ENCODE measurements around the gene STK33.

STK33 gene

DNA sequence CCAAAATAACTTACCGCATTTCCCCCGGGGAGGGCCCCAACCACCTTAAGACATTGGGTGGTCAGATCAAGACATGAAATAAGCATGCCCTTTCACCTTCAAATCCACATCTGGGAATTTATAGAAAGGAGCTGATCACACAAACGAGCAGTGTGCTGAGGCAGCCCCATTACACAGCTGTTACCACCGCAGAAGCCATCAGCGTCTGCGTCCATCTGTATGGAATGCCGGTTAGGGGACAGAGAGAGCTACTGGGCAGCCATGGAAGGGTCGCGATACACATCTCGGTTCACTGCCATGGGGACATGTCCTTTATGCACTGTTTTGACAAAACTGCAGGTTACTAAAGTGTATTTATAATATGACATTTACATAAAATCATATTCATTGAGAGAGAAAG is 225.3 kb downstream of the STK33 start:
- DNase-seq (ENCODE audit: low read depth in 2 of 2) = no peak
- no peak overlapping the region for H3K4me3 ChIP-seq (replicated peaks in 1 of 2; ENCODE audit: low read depth in 2 of 2, low read length in 2 of 2)
- TF ChIP-seq, protein P1, sequence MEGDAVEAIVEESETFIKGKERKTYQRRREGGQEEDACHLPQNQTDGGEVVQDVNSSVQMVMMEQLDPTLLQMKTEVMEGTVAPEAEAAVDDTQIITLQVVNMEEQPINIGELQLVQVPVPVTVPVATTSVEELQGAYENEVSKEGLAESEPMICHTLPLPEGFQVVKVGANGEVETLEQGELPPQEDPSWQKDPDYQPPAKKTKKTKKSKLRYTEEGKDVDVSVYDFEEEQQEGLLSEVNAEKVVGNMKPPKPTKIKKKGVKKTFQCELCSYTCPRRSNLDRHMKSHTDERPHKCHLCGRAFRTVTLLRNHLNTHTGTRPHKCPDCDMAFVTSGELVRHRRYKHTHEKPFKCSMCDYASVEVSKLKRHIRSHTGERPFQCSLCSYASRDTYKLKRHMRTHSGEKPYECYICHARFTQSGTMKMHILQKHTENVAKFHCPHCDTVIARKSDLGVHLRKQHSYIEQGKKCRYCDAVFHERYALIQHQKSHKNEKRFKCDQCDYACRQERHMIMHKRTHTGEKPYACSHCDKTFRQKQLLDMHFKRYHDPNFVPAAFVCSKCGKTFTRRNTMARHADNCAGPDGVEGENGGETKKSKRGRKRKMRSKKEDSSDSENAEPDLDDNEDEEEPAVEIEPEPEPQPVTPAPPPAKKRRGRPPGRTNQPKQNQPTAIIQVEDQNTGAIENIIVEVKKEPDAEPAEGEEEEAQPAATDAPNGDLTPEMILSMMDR (IDR thresholded peaks at IDR 0.05; ENCODE audit: low read depth, low read length) = no peak

DNA sequence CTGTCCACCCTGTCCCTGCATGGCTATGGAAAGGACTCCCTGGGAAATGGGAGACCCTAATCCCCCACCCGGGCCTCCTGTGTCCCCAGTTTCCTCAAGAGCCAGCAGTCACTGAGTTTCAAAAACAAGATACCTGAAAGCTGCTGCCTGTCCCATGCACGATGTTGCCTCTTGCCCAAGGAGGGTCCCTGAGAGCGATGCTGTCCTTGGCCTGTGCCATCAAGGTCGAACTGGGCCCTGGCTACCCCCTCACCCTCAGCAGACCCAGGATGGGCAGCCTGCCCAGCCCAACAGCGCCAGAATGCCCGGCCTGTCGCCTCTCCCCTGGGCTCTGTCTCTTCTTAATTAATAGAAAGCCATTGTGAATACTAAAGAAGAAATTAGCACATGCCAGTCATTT is 225.8 kb downstream of the STK33 start:
- no peak for DNase-seq (ENCODE audit: low read depth in 2 of 2)
- TF ChIP-seq, protein P1 (IDR thresholded peaks at IDR 0.05; ENCODE audit: low read depth, low read length) = no peak
- no peak overlapping the region for H3K4me3 ChIP-seq (replicated peaks in 1 of 2; ENCODE audit: low read depth in 2 of 2, low read length in 2 of 2)

DNA sequence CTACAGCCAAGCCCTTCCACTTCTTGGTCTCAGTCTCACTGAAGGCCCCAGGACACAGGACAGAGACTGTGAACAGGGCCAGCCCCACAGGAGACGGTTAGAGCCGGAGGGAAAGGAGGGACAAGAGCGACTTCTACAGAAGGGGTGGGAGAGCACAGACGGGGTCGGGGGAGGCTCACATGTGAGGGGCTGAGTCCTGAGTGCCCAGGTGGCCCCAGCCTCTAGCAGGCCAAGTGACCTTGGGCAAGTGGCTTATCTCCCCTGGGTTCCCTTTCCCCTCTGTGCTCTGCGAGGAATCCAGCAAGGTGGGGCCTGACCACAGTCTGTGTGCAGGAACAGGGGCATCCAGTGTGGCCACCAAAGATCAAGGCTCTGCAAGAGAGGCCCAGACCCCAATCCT is 227.7 kb downstream of the STK33 start:
- H3K4me3 ChIP-seq (replicated peaks in 1 of 2; ENCODE audit: low read depth in 2 of 2, low read length in 2 of 2) = no peak overlapping the region
- DNase-seq (ENCODE audit: low read depth in 2 of 2) = no peak
- TF ChIP-seq, protein P1 (IDR thresholded peaks at IDR 0.05; ENCODE audit: low read depth, low read length) = no peak

DNA sequence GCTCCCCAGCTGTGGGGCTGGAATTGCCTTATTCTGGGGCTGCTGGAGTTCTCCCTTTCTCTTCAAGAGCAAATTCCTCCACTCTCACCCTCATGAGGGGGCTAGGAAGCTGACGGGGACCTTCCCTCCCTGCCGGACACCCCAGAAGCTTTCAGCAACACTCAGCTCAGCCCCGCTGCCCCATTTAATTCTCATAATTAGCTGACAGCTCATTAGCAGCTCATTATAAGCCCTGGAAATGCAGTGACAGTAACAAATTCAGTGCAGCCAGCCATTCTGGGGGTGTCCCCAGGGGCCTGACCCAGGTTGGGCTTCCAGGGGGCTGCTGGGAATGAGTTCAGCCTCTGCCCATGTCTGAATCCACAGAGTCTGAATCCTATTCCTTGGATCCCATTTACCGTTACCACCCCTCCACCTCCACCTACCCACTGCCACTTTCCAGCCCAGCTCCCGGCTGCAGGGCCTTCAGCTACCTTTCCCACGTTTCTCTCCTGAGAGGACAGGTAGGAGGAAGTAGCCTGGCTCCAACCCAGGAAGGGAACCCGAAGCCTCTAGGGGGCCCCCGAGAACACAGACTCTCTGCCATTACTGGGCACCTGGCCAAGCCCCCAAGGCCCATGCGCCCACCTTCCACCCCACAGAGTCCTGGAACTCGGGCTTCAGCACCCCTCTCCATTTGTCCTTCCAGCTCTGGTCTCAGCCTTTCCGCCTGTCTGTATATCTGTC is 228.6 kb downstream of the STK33 start:
- DNase-seq (ENCODE audit: low read depth in 2 of 2) = no peak
- H3K4me3 ChIP-seq (replicated peaks in 1 of 2; ENCODE audit: low read depth in 2 of 2, low read length in 2 of 2) = no peak overlapping the region
- TF ChIP-seq, protein P1 (IDR thresholded peaks at IDR 0.05; ENCODE audit: low read depth, low read length) = no peak

DNA sequence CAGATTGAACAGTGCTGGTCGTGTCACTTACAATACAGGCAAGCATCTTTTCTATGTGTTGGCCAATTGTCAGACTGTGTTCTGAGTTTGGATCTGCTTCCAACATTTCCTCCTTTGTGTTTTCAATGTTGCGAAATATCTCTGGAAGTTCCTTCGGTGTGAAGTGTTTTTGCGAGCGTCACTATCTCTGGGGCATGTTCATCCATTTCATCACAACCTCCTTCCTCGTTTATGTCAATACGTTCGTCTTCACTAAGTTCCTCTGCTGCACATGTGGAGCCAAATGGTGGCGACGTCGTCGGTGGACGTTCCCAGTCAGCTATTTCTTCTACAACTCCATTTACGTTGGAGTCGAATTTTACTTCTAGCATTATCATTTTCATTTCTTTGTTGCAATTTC is 230.1 kb downstream of the STK33 start:
- TF ChIP-seq, protein P1 (IDR thresholded peaks at IDR 0.05; ENCODE audit: low read depth, low read length) = no peak
- no peak overlapping the region for H3K4me3 ChIP-seq (replicated peaks in 1 of 2; ENCODE audit: low read depth in 2 of 2, low read length in 2 of 2)
- DNase-seq (ENCODE audit: low read depth in 2 of 2) = peak; percentile 13 to 21

DNA sequence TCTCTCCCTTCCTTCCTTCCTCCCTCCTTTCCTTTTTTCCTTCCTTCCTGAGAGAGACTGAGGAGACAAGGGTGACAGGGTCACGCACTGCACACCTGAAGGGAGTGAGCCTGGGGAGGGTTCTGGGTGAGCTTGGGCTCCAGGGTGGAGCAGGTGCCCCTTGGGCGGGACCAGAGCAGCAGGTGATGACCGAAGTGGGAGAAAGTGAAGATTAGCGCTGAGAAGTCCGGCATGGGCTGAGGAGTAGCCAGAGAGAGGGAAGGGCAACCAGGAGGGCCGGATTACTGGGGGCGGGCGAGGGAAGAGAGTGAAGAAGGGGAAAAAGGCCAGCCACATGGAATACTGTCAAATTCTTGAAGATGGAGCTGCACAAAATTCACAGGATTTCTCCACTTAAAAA is 231.1 kb downstream of the STK33 start:
- DNase-seq (ENCODE audit: low read depth in 2 of 2) = no peak
- TF ChIP-seq, protein P1 (IDR thresholded peaks at IDR 0.05; ENCODE audit: low read depth, low read length) = no peak
- no peak overlapping the region for H3K4me3 ChIP-seq (replicated peaks in 1 of 2; ENCODE audit: low read depth in 2 of 2, low read length in 2 of 2)

DNA sequence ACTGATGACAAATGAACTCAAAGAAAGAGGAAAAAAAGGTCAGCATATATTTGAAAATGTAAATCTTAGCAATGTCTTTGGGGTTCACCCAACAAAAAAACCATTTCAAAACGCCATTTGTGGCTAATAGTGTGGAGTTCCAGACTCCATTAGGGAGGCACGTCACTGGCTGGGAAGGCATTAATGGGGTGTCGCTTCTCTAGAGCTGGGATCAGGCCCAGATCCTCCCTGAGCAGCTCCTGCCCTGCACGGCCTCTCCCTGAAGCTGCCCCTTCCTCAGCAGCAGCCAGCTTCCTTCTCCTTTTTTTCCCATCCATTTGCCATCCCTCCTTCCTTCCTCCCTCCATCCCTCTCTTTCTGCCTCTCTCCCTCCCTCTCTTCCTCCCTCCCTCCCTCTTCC is 231.5 kb downstream of the STK33 start:
- no peak for DNase-seq (ENCODE audit: low read depth in 2 of 2)
- H3K4me3 ChIP-seq (replicated peaks in 1 of 2; ENCODE audit: low read depth in 2 of 2, low read length in 2 of 2) = no peak overlapping the region
- TF ChIP-seq, protein P1 (IDR thresholded peaks at IDR 0.05; ENCODE audit: low read depth, low read length) = no peak
